Esophagus (tissue), 2 donors: ENCODE results near the gene TACR2. TPM values are rescaled to one million over a fixed set of nuclear protein-coding genes. Genes with fewer than 3 reads are reported as not detected.
A peak's percentile ranks its signal among the peaks of the same experiment; 100 is the strongest.

Source experiments
- H3K27ac ChIP-seq, 2 donors: one replicate each; pipeline ENCODE4 v1.5.1; 2013; ENCODE audit warnings: low read depth in 2 of 2, mild to moderate bottlenecking in 2 of 2, inconsistent platforms in 1 of 2, low read length in 1 of 2, moderate library complexity in 1 of 2
- H3K27me3 ChIP-seq, 2 donors: one replicate each; pipeline ENCODE4 v1.6.1; 2013; ENCODE audit warnings: low read length in 2 of 2, control low read depth in 1 of 2, mild to moderate bottlenecking in 1 of 2; ENCODE audit not compliant: insufficient read depth in 2 of 2, control insufficient read depth in 1 of 2
- H3K36me3 ChIP-seq, 2 donors: one replicate each; pipeline ENCODE4 v1.6.1; 2013; ENCODE audit warnings: low read length in 1 of 2; ENCODE audit not compliant: control insufficient read depth in 2 of 2, insufficient read depth in 2 of 2
- H3K4me1 ChIP-seq, 2 donors: one replicate each; pipeline ENCODE4 v1.6.1; 2013; ENCODE audit warnings: low read length in 1 of 2; ENCODE audit not compliant: control insufficient read depth in 2 of 2, insufficient read depth in 2 of 2
- H3K4me3 ChIP-seq, 2 donors: one replicate each; pipeline ENCODE4 v1.5.1; 2013; ENCODE audit warnings: low read length in 2 of 2, mild to moderate bottlenecking in 2 of 2, low read depth in 1 of 2, moderate library complexity in 1 of 2
- H3K9me3 ChIP-seq, 2 donors: one replicate each; pipeline ENCODE4 v1.6.1; 2013; ENCODE audit warnings: mild to moderate bottlenecking in 2 of 2, low read depth in 1 of 2, low read length in 1 of 2, moderate library complexity in 1 of 2; ENCODE audit not compliant: control insufficient read depth in 2 of 2, insufficient read depth in 1 of 2
- whole genome bisulfite sequencing, 2 donors: extraction: QIAGEN DNeasy Blood & Tissue Kit; methylation state at CpG; one replicate each; pipeline ENCODE4 v1.1.7; 2013; 5-methylcytosine and 5-hydroxymethylcytosine counted together
- polyA plus RNA-seq, 2 donors: library from polyadenylated mRNA; stranded (reverse); fragments of 200-250 nt; gene quantifications; one replicate each; pipeline ENCODE4 v1.2.3, GENCODE V29; 2013
- donor health status: healthy with polysubstance abuse.
- donor health status: Bipolar disorder and iron deficiency.

TACR2 gene
- polyA plus RNA-seq, 2 donors: 5.8 to 9.6 TPM

- WGBS, 2 donors: 75 to 86% methylated on average over 20 of the region's 20 CpGs
- H3K27me3 ChIP-seq: no peaks in the 10 kb centered on the region
- H3K4me3 ChIP-seq: peak overlapping the region; percentile 19 to 41
- no peaks in the 10 kb centered on the region for H3K9me3 ChIP-seq
- H3K27ac ChIP-seq: peak overlapping the region; percentile 55 to 84
- H3K36me3 ChIP-seq: no peaks in the 10 kb centered on the region
- H3K4me1 ChIP-seq: peaks cover under 1 to 5% of the 10 kb centered on the region in 2 donors
Measured at GRCh38 chr10:69414036-69415018, 2.4 kb downstream of the TACR2 start.

- no peaks in the 10 kb centered on the region for H3K27me3 ChIP-seq
- H3K36me3 ChIP-seq: no peaks in the 10 kb centered on the region
- peaks cover 0 to 5% of the 10 kb centered on the region in 2 donors for H3K4me1 ChIP-seq
- no peak overlapping the region for H3K4me3 ChIP-seq
- H3K27ac ChIP-seq: peak overlapping the region; percentile 30 to 65
- no peaks in the 10 kb centered on the region for H3K9me3 ChIP-seq
- WGBS, 2 donors: 10 to 12% methylated on average over 13 of the region's 13 CpGs
Measured at GRCh38 chr10:69413221-69413865, 3.4 kb downstream of the TACR2 start.

GRCh38 chr10:69412232-69412790, 4.4 kb downstream of the TACR2 start:
- H3K4me1 ChIP-seq: peaks cover 2 to 8% of the 10 kb centered on the region in 2 donors
- H3K9me3 ChIP-seq: no peaks in the 10 kb centered on the region
- 75% methylated on average over 3 of the region's 3 CpGs for whole genome bisulfite sequencing, 2 donors
- no peaks in the 10 kb centered on the region for H3K27me3 ChIP-seq
- H3K4me3 ChIP-seq: no peak overlapping the region
- peak overlapping the region; percentile 36 to 73 for H3K27ac ChIP-seq
- H3K36me3 ChIP-seq: no peaks in the 10 kb centered on the region

- H3K4me3 ChIP-seq: no peak overlapping the region
- H3K36me3 ChIP-seq: no peaks in the 10 kb centered on the region
- no peaks in the 10 kb centered on the region for H3K9me3 ChIP-seq
- 41 to 43% methylated on average over 4 of the region's 4 CpGs for WGBS, 2 donors
- H3K27ac ChIP-seq: peak overlapping the region in 1 of 2 donors; percentile 57
- peaks cover 5 to 11% of the 10 kb centered on the region in 2 donors for H3K4me1 ChIP-seq
- no peaks in the 10 kb centered on the region for H3K27me3 ChIP-seq
Measured at GRCh38 chr10:69411476-69411875, 5.2 kb downstream of the TACR2 start.

- no peaks in the 10 kb centered on the region for H3K27me3 ChIP-seq
- H3K9me3 ChIP-seq: no peaks in the 10 kb centered on the region
- no peak overlapping the region for H3K4me3 ChIP-seq
- peaks cover 5 to 11% of the 10 kb centered on the region in 2 donors for H3K4me1 ChIP-seq
- WGBS, 2 donors: 81 to 83% methylated on average over 9 to 10 of the region's 10 CpGs
- peak overlapping the region; percentile 4 to 57 for H3K27ac ChIP-seq
- H3K36me3 ChIP-seq: no peaks in the 10 kb centered on the region
Measured at GRCh38 chr10:69410487-69410886, 6.2 kb downstream of the TACR2 start.

GRCh38 chr10:69409968-69410367, 6.8 kb downstream of the TACR2 start:
- Histone ChIP-seq H3K9me3 (no peaks in the 10 kb centered on the region), H3K4me1 (peaks cover 6 to 11% of the 10 kb centered on the region in 2 donors), H3K4me3 (no peak overlapping the region), H3K27me3 (no peaks in the 10 kb centered on the region), H3K36me3 (no peaks in the 10 kb centered on the region), H3K27ac (peak overlapping the region; percentile 4 to 20)
- 55 to 65% methylated on average over 6 of the region's 6 CpGs for WGBS, 2 donors

- peak overlapping the region in 1 of 2 donors; percentile 18 for H3K4me3 ChIP-seq
- no peaks in the 10 kb centered on the region for H3K9me3 ChIP-seq
- H3K36me3 ChIP-seq: peaks cover 0 to 3% of the 10 kb centered on the region in 2 donors
- 12 to 17% methylated on average over 7 of the region's 7 CpGs for whole genome bisulfite sequencing, 2 donors
- H3K27ac ChIP-seq: peak overlapping the region; percentile 85 to 91
- H3K27me3 ChIP-seq: no peaks in the 10 kb centered on the region
- peaks cover 7 to 10% of the 10 kb centered on the region in 2 donors for H3K4me1 ChIP-seq
Measured at GRCh38 chr10:69409176-69409495, 7.6 kb downstream of the TACR2 start.

GRCh38 chr10:69408318-69409175, 8.2 kb downstream of the TACR2 start:
- 3% methylated on average over 50 to 64 of the region's 64 CpGs for WGBS, 2 donors
- Histone ChIP-seq H3K9me3 (no peaks in the 10 kb centered on the region), H3K4me3 (peak overlapping the region in 1 of 2 donors; percentile 18), H3K4me1 (peaks cover 7 to 10% of the 10 kb centered on the region in 2 donors), H3K36me3 (peaks cover 0 to 4% of the 10 kb centered on the region in 2 donors), H3K27me3 (no peaks in the 10 kb centered on the region), H3K27ac (peak overlapping the region; percentile 85 to 91)
